AG04450 (cell line): ENCODE measurements around the gene MACROD2. TPM values are rescaled to one million over a fixed set of nuclear protein-coding genes. Genes with fewer than 3 reads are reported as not detected.

Experiments
- CTCF ChIA-PET: fragments of 300-600, 350-600 bp; formaldehyde crosslinking; extraction: SDS; loops from one replicate; lab custom pipeline; 2022; ENCODE audit warnings: antibody characterized with exemption, inconsistent platforms; lab: Charles Lee
- POLR2A ChIA-PET: fragments of 350-600 bp; formaldehyde crosslinking; extraction: SDS; loops from one replicate; lab custom pipeline; 2021; ENCODE audit warnings: antibody characterized with exemption, inconsistent platforms; lab: Yijun Ruan, JAX
- DNase-seq: peaks from one replicate; pipeline ENCODE4 v3.0.0-alpha.2; 2011; ENCODE audit warnings: low read depth, low spot score
- H3K27ac ChIP-seq: one replicate; pipeline ENCODE4 v1.5.1; 2012; ENCODE audit warnings: low read depth, low read length, control low read depth
- H3K27me3 ChIP-seq: one replicate; pipeline ENCODE4 v1.6.0; 2012; ENCODE audit warnings: low read length; ENCODE audit not compliant: control insufficient read depth, insufficient read depth
- H3K4me3 ChIP-seq: 2 replicates; pipeline ENCODE4 v1.5.1; 2011; ENCODE audit warnings: mild to moderate bottlenecking, low read depth, low read length, control low read depth
- H3K9me3 ChIP-seq: 2 replicates; pipeline ENCODE4 v1.5.1; 2012; ENCODE audit warnings: low read length; ENCODE audit not compliant: control insufficient read depth, insufficient read depth
- polyA plus RNA-seq: library from polyadenylated mRNA; depleted of rRNA; stranded (reverse); fragments of >200 nt; gene quantifications from 2 replicates; pipeline ENCODE4 v1.2.3, GENCODE V29; 2011
- TF ChIP-seq, protein P1 (sequence below): IDR thresholded peaks from 2 replicates; pipeline ENCODE4 v1.5.1; 2011; ENCODE audit warnings: low read depth, low read length, control low read depth, inconsistent platforms

MACROD2 gene
- polyA plus RNA-seq, 1 experiment, result 0.02 TPM

DNA sequence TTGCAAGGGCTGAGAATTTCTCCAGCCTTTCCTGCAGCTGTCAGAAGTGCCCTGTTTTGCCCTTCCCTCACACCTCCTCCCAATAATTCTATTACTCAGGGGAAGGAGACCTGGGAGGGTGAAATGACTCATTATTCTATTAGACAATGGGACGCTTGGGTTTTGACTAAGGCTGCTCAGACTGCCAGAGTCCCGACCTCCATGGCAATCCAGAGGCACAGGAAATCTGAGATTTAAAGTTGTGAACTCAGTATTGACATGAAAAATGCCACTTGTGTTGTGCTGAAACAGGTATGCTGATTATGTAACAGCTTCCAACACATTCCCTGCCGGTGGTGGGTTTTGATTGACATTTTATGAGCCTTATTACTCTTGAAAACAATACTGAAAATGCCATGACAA, 967.9 kb downstream of the MACROD2 start:
- no peak for DNase-seq
- POLR2A ChIA-PET, result no interaction called here

GRCh38 chr20:14966203-14966602, 970.9 kb downstream of the MACROD2 start:
- ChIA-PET POLR2A (no interaction called here), CTCF (no interaction called here)
- no peak for DNase-seq
- Histone ChIP-seq H3K9me3 (no peaks in the 10 kb centered on the region), H3K4me3 (no peak overlapping the region), H3K27me3 (no peaks in the 10 kb centered on the region), H3K27ac (no peak overlapping the region)
- TF ChIP-seq, protein P1, sequence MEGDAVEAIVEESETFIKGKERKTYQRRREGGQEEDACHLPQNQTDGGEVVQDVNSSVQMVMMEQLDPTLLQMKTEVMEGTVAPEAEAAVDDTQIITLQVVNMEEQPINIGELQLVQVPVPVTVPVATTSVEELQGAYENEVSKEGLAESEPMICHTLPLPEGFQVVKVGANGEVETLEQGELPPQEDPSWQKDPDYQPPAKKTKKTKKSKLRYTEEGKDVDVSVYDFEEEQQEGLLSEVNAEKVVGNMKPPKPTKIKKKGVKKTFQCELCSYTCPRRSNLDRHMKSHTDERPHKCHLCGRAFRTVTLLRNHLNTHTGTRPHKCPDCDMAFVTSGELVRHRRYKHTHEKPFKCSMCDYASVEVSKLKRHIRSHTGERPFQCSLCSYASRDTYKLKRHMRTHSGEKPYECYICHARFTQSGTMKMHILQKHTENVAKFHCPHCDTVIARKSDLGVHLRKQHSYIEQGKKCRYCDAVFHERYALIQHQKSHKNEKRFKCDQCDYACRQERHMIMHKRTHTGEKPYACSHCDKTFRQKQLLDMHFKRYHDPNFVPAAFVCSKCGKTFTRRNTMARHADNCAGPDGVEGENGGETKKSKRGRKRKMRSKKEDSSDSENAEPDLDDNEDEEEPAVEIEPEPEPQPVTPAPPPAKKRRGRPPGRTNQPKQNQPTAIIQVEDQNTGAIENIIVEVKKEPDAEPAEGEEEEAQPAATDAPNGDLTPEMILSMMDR, result no peak

More for the DNA sequence above, 967.9 kb downstream of the MACROD2 start:
- no peaks in the 10 kb centered on the region for H3K27me3 ChIP-seq
- H3K27ac ChIP-seq, result no peak overlapping the region
- H3K4me3 ChIP-seq, result no peak overlapping the region
- TF ChIP-seq, protein P1, result no peak
- H3K9me3 ChIP-seq, result no peaks in the 10 kb centered on the region
- CTCF ChIA-PET, result no interaction called here

GRCh38 chr20:14966808-14967207, 971.5 kb downstream of the MACROD2 start:
- DNase-seq, result no peak
- Histone ChIP-seq H3K27me3 (no peaks in the 10 kb centered on the region), H3K27ac (no peak overlapping the region), H3K4me3 (no peak overlapping the region), H3K9me3 (no peaks in the 10 kb centered on the region)
- TF ChIP-seq, protein P1, result no peak
- POLR2A ChIA-PET, result no interaction called here
- CTCF ChIA-PET, result no interaction called here

GRCh38 chr20:14972256-14972655, 976.9 kb downstream of the MACROD2 start:
- ChIA-PET POLR2A (no interaction called here), CTCF (no interaction called here)
- H3K4me3 ChIP-seq, result no peak overlapping the region
- H3K9me3 ChIP-seq, result no peaks in the 10 kb centered on the region
- H3K27me3 ChIP-seq, result no peaks in the 10 kb centered on the region
- H3K27ac ChIP-seq, result no peak overlapping the region
- TF ChIP-seq, protein P1, result no peak
- DNase-seq, result no peak

DNA sequence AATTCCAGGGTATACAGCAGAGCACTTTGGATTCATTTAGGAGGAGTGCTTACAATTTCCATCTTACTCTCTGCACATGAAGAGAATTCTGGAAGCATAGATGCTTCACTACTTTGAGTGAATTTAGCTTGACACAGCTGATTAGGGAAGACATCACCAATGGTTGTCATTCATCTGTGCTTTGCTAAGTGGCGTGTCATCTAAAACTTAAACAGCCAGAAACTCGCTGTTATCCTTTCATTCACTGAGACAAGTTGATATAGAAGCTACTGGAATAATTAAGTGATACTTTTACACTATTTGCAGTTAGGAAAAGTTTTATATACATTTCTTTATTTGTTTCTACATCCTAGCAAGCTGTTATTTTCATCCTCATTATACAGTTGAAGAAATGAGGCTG, 977.4 kb downstream of the MACROD2 start:
- POLR2A ChIA-PET, result no interaction called here

More for the DNA sequence above, 977.4 kb downstream of the MACROD2 start:
- TF ChIP-seq, protein P1, result no peak
- no peak for DNase-seq
- Histone ChIP-seq H3K4me3 (no peak overlapping the region), H3K27ac (no peak overlapping the region), H3K27me3 (no peaks in the 10 kb centered on the region), H3K9me3 (no peaks in the 10 kb centered on the region)
- CTCF ChIA-PET, result no interaction called here
